HCT116 (cell line): ENCODE results near the gene HGS. TPM values are rescaled to one million over a fixed set of nuclear protein-coding genes. Genes with fewer than 3 reads are reported as not detected.

Experiments used
- ATAC-seq: fragments of 200-7000 bp; cut with Tn5 transposase; 2 replicates; pipeline ENCODE4 v1.9.1; 2020; ENCODE audit warnings: mild to moderate bottlenecking, moderate library complexity
- BruUV-seq: library from RNA; stranded (reverse); fragments of 400-500 nt; replicated peaks from 2 replicates; lab custom pipeline; 2021; lab: Mats Ljungman, UMichigan
- CTCF ChIA-PET: fragments of 300-600 bp; sonication (Branson Sonifier 250); formaldehyde crosslinking; loops from one replicate; lab custom pipeline; 2021; ENCODE audit warnings: antibody characterized with exemption; lab: Charles Lee
- POLR2A ChIA-PET: fragments of 300-600, 350-600 bp; sonication (Branson Sonifier 250); formaldehyde crosslinking; loops from one replicate; lab custom pipeline; 2021; ENCODE audit warnings: antibody characterized with exemption; lab: Charles Lee
- RAD21 ChIA-PET, 2 experiments: fragments of 300-600 bp; sonication (Branson Sonifier 250); formaldehyde crosslinking; loops; one replicate each; lab custom pipeline; 2023; ENCODE audit warnings: low total read pairs in 2 of 2; ENCODE audit not compliant: uncharacterized antibody in 2 of 2, unreplicated experiment in 2 of 2, low non-redundant PET in 1 of 2; lab: Charles Lee
- DNase-seq: peaks from one replicate; pipeline ENCODE4 v3.0.0-alpha.2; 2010; ENCODE audit warnings: low read depth, low spot score
- H2AFZ ChIP-seq: fragments of 200-600 bp; shearing (Covaris generic), sonication (generic); 2 replicates; pipeline ENCODE4 v1.6.1; 2017; ENCODE audit warnings: low read depth, mixed run types, mixed read lengths, antibody characterized with exemption, low read length; ENCODE audit not compliant: poor library complexity, severe bottlenecking
- H3K27ac ChIP-seq: 2 replicates; pipeline ENCODE4 v1.5.1; 2012; ENCODE audit warnings: low read depth, low read length
- H3K27me3 ChIP-seq: fragments of 200-600 bp; sonication (generic); 2 replicates; pipeline ENCODE4 v1.6.1; 2016; ENCODE audit warnings: mixed run types, low read length, mixed read lengths; ENCODE audit not compliant: insufficient read depth
- H3K36me3 ChIP-seq, 2 experiments: fragments of 200-500 bp in 1 of 2; fragments of 200-600 bp in 1 of 2; sonication (Bioruptor generic) in 1 of 2; sonication (generic) in 1 of 2; 2 replicates each; pipeline versions ENCODE4 v1.5.1 to v1.6.1; 2014 to 2016; ENCODE audit warnings: low read length in 2 of 2, inconsistent platforms in 1 of 2, mixed read lengths in 1 of 2, mixed run types in 1 of 2; ENCODE audit not compliant: insufficient read depth in 2 of 2, control insufficient read depth in 1 of 2
- H3K4me1 ChIP-seq, 2 experiments: fragments of 200-600 bp in 1 of 2; sonication (generic) in 1 of 2; 2 replicates each; pipeline versions ENCODE4 v1.5.1 to v1.6.1; 2012 to 2017; ENCODE audit warnings: low read length in 2 of 2, inconsistent platforms in 1 of 2, mild to moderate bottlenecking in 1 of 2, mixed read lengths in 1 of 2, mixed run types in 1 of 2, moderate library complexity in 1 of 2; ENCODE audit not compliant: insufficient read depth in 2 of 2, control insufficient read depth in 1 of 2
- H3K4me2 ChIP-seq: fragments of 200-600 bp; sonication (generic); 2 replicates; pipeline ENCODE4 v1.6.1; 2017; ENCODE audit warnings: mixed run types, low read length, mixed read lengths
- H3K4me3 ChIP-seq, 2 experiments: fragments of 200-600 bp in 1 of 2; sonication (generic) in 1 of 2; replicated peaks in 1 of 2; 2 replicates each; pipeline ENCODE4 v1.5.1; 2011 to 2016; ENCODE audit warnings: low read length in 2 of 2, control low read depth in 1 of 2, low read depth in 1 of 2, mild to moderate bottlenecking in 1 of 2, mixed read lengths in 1 of 2, mixed run types in 1 of 2
- H3K79me2 ChIP-seq: fragments of 200-600 bp; sonication (generic); 2 replicates; pipeline ENCODE4 v1.6.1; 2017; ENCODE audit warnings: mild to moderate bottlenecking, mixed run types, low read length, moderate library complexity, mixed read lengths; ENCODE audit not compliant: insufficient read depth
- H3K9ac ChIP-seq: fragments of 200-600 bp; sonication (generic); 2 replicates; pipeline ENCODE4 v1.6.1; 2016; ENCODE audit warnings: low read length, mixed read lengths
- H3K9me2 ChIP-seq: fragments of 200-600 bp; sonication (generic), shearing (Covaris generic); 2 replicates; pipeline ENCODE4 v1.6.1; 2017; ENCODE audit warnings: mixed run types, mild to moderate bottlenecking, moderate library complexity; ENCODE audit not compliant: insufficient read depth
- H3K9me3 ChIP-seq, 2 experiments: fragments of 200-500 bp in 1 of 2; fragments of 200-600 bp in 1 of 2; sonication (Bioruptor generic) in 1 of 2; sonication (generic) in 1 of 2; 2 replicates each; pipeline ENCODE4 v1.6.1; 2014 to 2017; ENCODE audit warnings: low read length in 2 of 2, mixed read lengths in 2 of 2, inconsistent platforms in 1 of 2, low read depth in 1 of 2, mild to moderate bottlenecking in 1 of 2, mixed run types in 1 of 2, moderate library complexity in 1 of 2; ENCODE audit not compliant: control insufficient read depth in 1 of 2, insufficient read depth in 1 of 2
- H4K20me1 ChIP-seq: fragments of 200-600 bp; sonication (generic), shearing (Covaris generic); 2 replicates; pipeline ENCODE4 v1.6.1; 2017; ENCODE audit warnings: mixed run types, mild to moderate bottlenecking, moderate library complexity; ENCODE audit not compliant: insufficient read depth
- ATF3 ChIP-seq: IDR thresholded peaks from 2 replicates; pipeline ENCODE4 v1.6.1; 2012
- CBX3 ChIP-seq: IDR thresholded peaks from 2 replicates; pipeline ENCODE4 v1.6.1; 2012; ENCODE audit warnings: low read depth
- CEBPB ChIP-seq: IDR thresholded peaks from 2 replicates; pipeline ENCODE4 v1.6.1; 2012; ENCODE audit warnings: low read depth
- EGR1 ChIP-seq: IDR thresholded peaks from 2 replicates; pipeline ENCODE4 v1.6.1; 2012; ENCODE audit warnings: low read depth
- EZH2 ChIP-seq: fragments of 200-600 bp; sonication (generic); IDR thresholded peaks from 2 replicates; pipeline ENCODE4 v1.6.1; 2017; ENCODE audit warnings: antibody characterized with exemption, mixed run types
- EZH2phosphoT487 ChIP-seq: fragments of 200-600 bp; IDR thresholded peaks from 2 replicates; pipeline ENCODE4 v1.6.1; 2018; ENCODE audit warnings: antibody characterized with exemption, borderline replicate concordance
- FOSL1 ChIP-seq: IDR thresholded peaks from 2 replicates; pipeline ENCODE4 v1.6.1; 2012; ENCODE audit warnings: low read depth
- JUND ChIP-seq: IDR thresholded peaks from 2 replicates; pipeline ENCODE4 v1.6.1; 2012
- POLR2AphosphoS5 ChIP-seq: IDR thresholded peaks from 2 replicates; pipeline ENCODE4 v1.6.1; 2011; ENCODE audit warnings: mild to moderate bottlenecking, low read depth, low read length, moderate library complexity
- RAD21 ChIP-seq: IDR thresholded peaks from 2 replicates; pipeline ENCODE4 v1.6.1; 2012; ENCODE audit warnings: low read depth, mild to moderate bottlenecking
- SIN3A ChIP-seq: IDR thresholded peaks from 2 replicates; pipeline ENCODE4 v1.6.1; 2012; ENCODE audit warnings: low read depth
- SP1 ChIP-seq: IDR thresholded peaks from 2 replicates; pipeline ENCODE4 v1.6.1; 2012; ENCODE audit warnings: low read depth
- SRF ChIP-seq: IDR thresholded peaks from 2 replicates; pipeline ENCODE4 v1.6.1; 2012; ENCODE audit warnings: low read depth
- TCF7L2 ChIP-seq: IDR thresholded peaks from 2 replicates; pipeline ENCODE4 v1.7.0; 2011; ENCODE audit warnings: borderline replicate concordance, inconsistent platforms; ENCODE audit not compliant: insufficient read depth, insufficient read length; ENCODE audit errors: extremely low read depth
- YY1 ChIP-seq: IDR thresholded peaks from 2 replicates; pipeline ENCODE4 v1.6.1; 2011; ENCODE audit warnings: low read length, low read depth, moderate library complexity, mild to moderate bottlenecking; ENCODE audit not compliant: insufficient replicate concordance; ENCODE audit errors: extremely low read depth
- ZNF274 ChIP-seq: fragments of 200-500 bp; sonication (Bioruptor generic); IDR thresholded peaks from 2 replicates; pipeline ENCODE4 v1.6.1; 2014; ENCODE audit warnings: mild to moderate bottlenecking, low read depth, low read length, inconsistent platforms
- intact Hi-C: fragments of 100-400 bp; cut with micrococcal nuclease; formaldehyde crosslinking; loops from 2 replicates; pipeline ENCODE4 v1.10.0; 2022
- total RNA-seq: library from RNA; stranded (reverse); gene quantifications from one replicate; pipeline ENCODE4 v1.2.1, GENCODE V29; 2021; ENCODE audit not compliant: unreplicated experiment
- TF ChIP-seq, protein P1 (sequence below): IDR thresholded peaks from 2 replicates; pipeline ENCODE4 v1.6.1; 2011; ENCODE audit warnings: mild to moderate bottlenecking, low read length, moderate library complexity; ENCODE audit not compliant: insufficient replicate concordance; ENCODE audit errors: extremely low read depth
- TF ChIP-seq, protein P2 (sequence below): IDR thresholded peaks from 2 replicates; pipeline ENCODE4 v1.6.1; 2012; ENCODE audit warnings: low read depth
- TF ChIP-seq, protein P3 (sequence below): IDR thresholded peaks from 2 replicates; pipeline ENCODE4 v1.6.1; 2012

Gene HGS
- total RNA-seq, 1 experiment from 2014 or later, result 231 TPM

DNA sequence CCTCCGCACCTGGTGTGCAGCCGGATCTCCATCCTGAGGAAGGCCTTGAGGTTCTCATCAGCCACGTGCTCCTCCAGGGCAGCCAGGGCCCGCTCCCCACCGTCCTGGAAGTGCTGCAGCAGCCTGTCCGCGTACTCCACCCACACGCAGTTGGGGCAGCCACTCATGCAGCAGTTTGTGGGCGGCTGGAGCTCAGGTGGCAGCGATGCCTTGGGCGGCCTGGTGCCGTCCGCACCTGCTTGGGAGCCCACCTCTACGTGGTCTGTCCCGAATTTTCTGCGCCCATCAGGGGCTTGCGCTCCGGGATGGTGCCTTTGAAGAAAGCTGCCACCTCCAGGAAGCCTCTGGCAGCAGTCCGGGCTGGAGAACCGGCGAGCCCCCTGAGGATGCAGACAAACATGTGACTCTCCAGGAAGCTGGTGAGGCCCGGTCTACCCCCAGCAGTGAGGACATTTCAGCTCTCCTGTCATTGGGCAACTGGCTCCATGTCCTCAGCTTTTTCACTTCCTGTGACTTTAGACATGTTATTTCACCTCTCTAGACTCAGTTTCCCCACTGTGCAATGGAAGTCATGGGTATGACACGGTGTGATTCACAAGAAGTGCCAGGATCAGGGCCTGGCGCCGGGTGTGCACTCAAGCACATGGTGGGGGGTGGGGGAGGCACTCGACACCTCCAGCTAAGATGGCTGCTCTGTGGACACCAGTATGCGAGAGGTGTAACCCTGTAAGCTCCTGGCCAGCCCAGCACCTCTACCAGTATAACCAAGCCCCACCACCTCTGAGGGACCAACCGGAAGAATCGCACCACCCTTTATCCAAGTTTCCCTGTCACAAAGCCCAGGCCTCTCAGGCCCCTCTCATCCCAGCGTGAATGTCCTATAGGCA, 18.4 kb upstream of the HGS start (continued):
- TF ChIP-seq EGR1, result no peak
- no peak for TF ChIP-seq SRF

DNA sequence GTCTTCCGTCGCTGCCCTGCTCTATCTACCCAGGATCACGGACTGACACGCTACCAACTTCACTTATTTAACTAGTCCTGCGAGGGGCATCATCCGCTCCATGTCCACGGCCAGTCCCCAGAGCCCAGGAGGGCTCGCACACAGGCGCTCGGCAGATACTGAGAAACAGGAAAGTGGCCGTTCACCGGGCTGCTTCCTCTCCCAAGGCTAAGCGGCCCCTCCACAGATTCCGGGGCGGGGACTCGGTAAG, 17.8 kb upstream of the HGS start:
- no peak for DNase-seq
- no peak for TF ChIP-seq EGR1
- no peak for TF ChIP-seq YY1
- no peak for TF ChIP-seq SP1
- TF ChIP-seq, protein P1, sequence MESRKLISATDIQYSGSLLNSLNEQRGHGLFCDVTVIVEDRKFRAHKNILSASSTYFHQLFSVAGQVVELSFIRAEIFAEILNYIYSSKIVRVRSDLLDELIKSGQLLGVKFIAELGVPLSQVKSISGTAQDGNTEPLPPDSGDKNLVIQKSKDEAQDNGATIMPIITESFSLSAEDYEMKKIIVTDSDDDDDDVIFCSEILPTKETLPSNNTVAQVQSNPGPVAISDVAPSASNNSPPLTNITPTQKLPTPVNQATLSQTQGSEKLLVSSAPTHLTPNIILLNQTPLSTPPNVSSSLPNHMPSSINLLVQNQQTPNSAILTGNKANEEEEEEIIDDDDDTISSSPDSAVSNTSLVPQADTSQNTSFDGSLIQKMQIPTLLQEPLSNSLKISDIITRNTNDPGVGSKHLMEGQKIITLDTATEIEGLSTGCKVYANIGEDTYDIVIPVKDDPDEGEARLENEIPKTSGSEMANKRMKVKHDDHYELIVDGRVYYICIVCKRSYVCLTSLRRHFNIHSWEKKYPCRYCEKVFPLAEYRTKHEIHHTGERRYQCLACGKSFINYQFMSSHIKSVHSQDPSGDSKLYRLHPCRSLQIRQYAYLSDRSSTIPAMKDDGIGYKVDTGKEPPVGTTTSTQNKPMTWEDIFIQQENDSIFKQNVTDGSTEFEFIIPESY, result no peak
- no peak for TF ChIP-seq POLR2AphosphoS5
- TF ChIP-seq, protein P2, sequence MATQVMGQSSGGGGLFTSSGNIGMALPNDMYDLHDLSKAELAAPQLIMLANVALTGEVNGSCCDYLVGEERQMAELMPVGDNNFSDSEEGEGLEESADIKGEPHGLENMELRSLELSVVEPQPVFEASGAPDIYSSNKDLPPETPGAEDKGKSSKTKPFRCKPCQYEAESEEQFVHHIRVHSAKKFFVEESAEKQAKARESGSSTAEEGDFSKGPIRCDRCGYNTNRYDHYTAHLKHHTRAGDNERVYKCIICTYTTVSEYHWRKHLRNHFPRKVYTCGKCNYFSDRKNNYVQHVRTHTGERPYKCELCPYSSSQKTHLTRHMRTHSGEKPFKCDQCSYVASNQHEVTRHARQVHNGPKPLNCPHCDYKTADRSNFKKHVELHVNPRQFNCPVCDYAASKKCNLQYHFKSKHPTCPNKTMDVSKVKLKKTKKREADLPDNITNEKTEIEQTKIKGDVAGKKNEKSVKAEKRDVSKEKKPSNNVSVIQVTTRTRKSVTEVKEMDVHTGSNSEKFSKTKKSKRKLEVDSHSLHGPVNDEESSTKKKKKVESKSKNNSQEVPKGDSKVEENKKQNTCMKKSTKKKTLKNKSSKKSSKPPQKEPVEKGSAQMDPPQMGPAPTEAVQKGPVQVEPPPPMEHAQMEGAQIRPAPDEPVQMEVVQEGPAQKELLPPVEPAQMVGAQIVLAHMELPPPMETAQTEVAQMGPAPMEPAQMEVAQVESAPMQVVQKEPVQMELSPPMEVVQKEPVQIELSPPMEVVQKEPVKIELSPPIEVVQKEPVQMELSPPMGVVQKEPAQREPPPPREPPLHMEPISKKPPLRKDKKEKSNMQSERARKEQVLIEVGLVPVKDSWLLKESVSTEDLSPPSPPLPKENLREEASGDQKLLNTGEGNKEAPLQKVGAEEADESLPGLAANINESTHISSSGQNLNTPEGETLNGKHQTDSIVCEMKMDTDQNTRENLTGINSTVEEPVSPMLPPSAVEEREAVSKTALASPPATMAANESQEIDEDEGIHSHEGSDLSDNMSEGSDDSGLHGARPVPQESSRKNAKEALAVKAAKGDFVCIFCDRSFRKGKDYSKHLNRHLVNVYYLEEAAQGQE, result no peak
- TF ChIP-seq TCF7L2, result no peak
- TF ChIP-seq CBX3, result no peak
- TF ChIP-seq RAD21, result no peak
- no peak for TF ChIP-seq EZH2
- no peak for TF ChIP-seq EZH2phosphoT487
- no peak for TF ChIP-seq CEBPB
- no peak for TF ChIP-seq ATF3
- TF ChIP-seq, protein P3, sequence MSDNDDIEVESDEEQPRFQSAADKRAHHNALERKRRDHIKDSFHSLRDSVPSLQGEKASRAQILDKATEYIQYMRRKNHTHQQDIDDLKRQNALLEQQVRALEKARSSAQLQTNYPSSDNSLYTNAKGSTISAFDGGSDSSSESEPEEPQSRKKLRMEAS, result no peak
- TF ChIP-seq JUND, result no peak
- no peak for TF ChIP-seq ZNF274
- no peak for TF ChIP-seq FOSL1
- TF ChIP-seq SRF, result no peak
- no peak for TF ChIP-seq SIN3A

More for the DNA sequence above, 17.8 kb upstream of the HGS start:
- H2AFZ ChIP-seq, result no peak overlapping the region
- H3K4me2 ChIP-seq, result peak overlapping the region; percentile 89
- CTCF ChIA-PET, result no interaction called here
- H3K36me3 ChIP-seq, result peaks cover 18 to 39% of the 10 kb centered on the region in 2 experiments
- H4K20me1 ChIP-seq, result peaks cover 3% of the 10 kb centered on the region; the same call in 1 of the 2 replicates
- no peaks in the 10 kb centered on the region for H3K27me3 ChIP-seq
- peak overlapping the region; percentile 97 for H3K9ac ChIP-seq
- POLR2A ChIA-PET, result interaction anchor here (1.2 to 2.7 kb wide), 3 partner anchors 10 to 18 kb away, joined by 5 to 9 read pairs (median 7); partner anchors contain the start of genes ARL16, HGS and PDE6G
- no peaks in the 10 kb centered on the region for H3K9me2 ChIP-seq
- no peak for ATAC-seq
- H3K79me2 ChIP-seq, result peaks cover 61% of the 10 kb centered on the region
- peak overlapping the region; percentile 78 to 84 for H3K4me3 ChIP-seq
- TSS peak; percentile 83 for BruUV-seq
- H3K27ac ChIP-seq, result peak overlapping the region; percentile 86
- intact Hi-C loops, result no loop called here
- peaks cover 40 to 48% of the 10 kb centered on the region in 2 experiments for H3K4me1 ChIP-seq
- RAD21 ChIA-PET, result interaction anchor here in 1 of 2 experiments (2.2 kb wide), 1 partner anchor 18 kb away, joined by 4 read pairs; the partner anchor contains the start of genes ARL16 and HGS
- H3K9me3 ChIP-seq, result no peaks in the 10 kb centered on the region
